ENCODE results near the gene GEMIN4.

DNA sequence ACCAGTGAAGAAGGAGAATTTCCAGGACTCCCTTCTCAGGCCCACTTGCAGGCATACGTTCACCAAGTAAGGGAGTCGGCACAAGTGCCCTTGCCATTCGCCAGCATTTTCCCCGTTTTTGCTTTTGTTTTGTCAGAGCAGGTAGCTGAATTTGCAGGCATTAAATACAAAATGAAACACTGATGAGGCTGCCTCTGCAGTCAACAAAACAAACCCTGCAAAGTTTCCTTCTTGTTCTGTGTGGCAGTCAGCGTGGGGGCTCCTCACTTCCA is 22.2 kb upstream of the GEMIN4 start:
- TF ChIP-seq CTCF (IDR thresholded peaks at IDR 0.05; ENCODE audit: borderline replicate concordance, extremely low read depth, low read length, poor library complexity, severe bottlenecking) (no peak), EZH2 (IDR thresholded peaks at IDR 0.05; ENCODE audit: borderline replicate concordance, low read depth, low read length, severe bottlenecking) (no peak)
